GM12872 (cell line): ENCODE measurements around the gene NKIRAS2.
A peak's percentile ranks its signal among the peaks of the same experiment; 100 is the strongest.

Experiments
- CTCF ChIP-seq: IDR thresholded peaks from 3 replicates; pipeline ENCODE4 v1.5.1; 2011; ENCODE audit warnings: low read depth, mild to moderate bottlenecking, low read length, moderate library complexity; ENCODE audit not compliant: insufficient read depth

NKIRAS2 gene

GRCh38 chr17:42038221-42038973 is 18.5 kb downstream of the NKIRAS2 start:
- no peak for TF ChIP-seq CTCF

GRCh38 chr17:42039794-42040763 is 20.2 kb downstream of the NKIRAS2 start:
- TF ChIP-seq CTCF, result no peak

- TF ChIP-seq CTCF, result no peak
These were observed 20.9 kb downstream of the NKIRAS2 start for GRCh38 chr17:42040818-42041217.

- TF ChIP-seq CTCF, result no peak
These were observed 21.7 kb downstream of the NKIRAS2 start for GRCh38 chr17:42041619-42042018.

GRCh38 chr17:42042598-42043319 is 22.9 kb downstream of the NKIRAS2 start:
- TF ChIP-seq CTCF, result no peak

GRCh38 chr17:42045719-42046118 is 25.8 kb downstream of the NKIRAS2 start:
- no peak for TF ChIP-seq CTCF

- TF ChIP-seq CTCF, result 0 out of 3 replicates have a peak, but pooled peaks have one; percentile 2
These were observed 27.5 kb downstream of the NKIRAS2 start for GRCh38 chr17:42047343-42047742.
